Transverse colon (tissue), 4 donors: ENCODE results near the gene HNRNPL. TPM values are rescaled to one million over a fixed set of nuclear protein-coding genes. Genes with fewer than 3 reads are reported as not detected.

ENCODE experiments used
- DNase-seq: peaks from one replicate; pipeline ENCODE4 v3.0.0-alpha.2; 2019
- H3K27ac ChIP-seq, 4 donors: fragments of 200-600 bp; sonication (generic); 2 replicates each; pipeline ENCODE4 v1.5.1; 2016 to 2018; ENCODE audit warnings: inconsistent platforms in 4 of 4
- H3K27me3 ChIP-seq: fragments of 200-600 bp; sonication (generic); 2 replicates; pipeline ENCODE4 v1.5.1; 2017; ENCODE audit warnings: inconsistent platforms
- H3K36me3 ChIP-seq, 4 donors: fragments of 200-600 bp; sonication (generic); 2 replicates each; pipeline ENCODE4 v1.5.1; 2017 to 2019; ENCODE audit warnings: inconsistent platforms in 4 of 4
- H3K4me1 ChIP-seq, 4 donors: fragments of 200-600 bp; sonication (generic); 2 replicates each; pipeline ENCODE4 v1.5.1; 2017 to 2020; ENCODE audit warnings: inconsistent platforms in 4 of 4
- H3K4me3 ChIP-seq, 4 donors: fragments of 200-600 bp; sonication (generic); 1 replicate in 1 of 4; 2 replicates in 3 of 4; pipeline versions ENCODE4 v1.5.1 to v1.6.1; 2017 to 2019; ENCODE audit warnings: inconsistent platforms in 4 of 4
- H3K9me3 ChIP-seq, 2 donors: fragments of 200-600 bp; sonication (generic); 2 replicates each; pipeline ENCODE4 v1.5.1; 2017 to 2019; ENCODE audit warnings: inconsistent platforms in 2 of 2
- EP300 ChIP-seq: sonication (generic); formaldehyde crosslinking; IDR thresholded peaks from one replicate; pipeline ENCODE4 v1.6.1; 2017; ENCODE audit warnings: antibody characterized with exemption, low read depth
- POLR2A ChIP-seq: fragments of 450-650 bp; IDR thresholded peaks from one replicate; pipeline ENCODE4 v1.6.1; 2016; ENCODE audit warnings: antibody characterized with exemption, mild to moderate bottlenecking, moderate library complexity
- POLR2AphosphoS5 ChIP-seq, 3 donors: sonication (generic); formaldehyde crosslinking; IDR thresholded peaks; one replicate each; pipeline ENCODE4 v1.6.1; 2016; ENCODE audit warnings: antibody characterized with exemption in 3 of 3
- WGBS, 2 donors: methylation state at CpG; one replicate each; pipeline ENCODE4 v1.1.5; 2018; ENCODE audit warnings: low coverage in 1 of 2; 5-methylcytosine and 5-hydroxymethylcytosine counted together
- in situ Hi-C, 4 donors: fragments of 200-750 bp; cut with MboI; loops; one replicate each; pipeline versions ENCODE4 v1.15.0 to v1.15.1; 2017; ENCODE audit warnings: low sequenced_read_pairs in 3 of 4, low pct_ligation_motif_present in 1 of 4, low pct_unique_long_range_greater_than_20kb in 1 of 4
- intact Hi-C: fragments of 100-400 bp; cut with DNase I; formaldehyde crosslinking; loops from one replicate; pipeline ENCODE4 v1.15.1; 2023; ENCODE audit warnings: low total_unique reads
- total RNA-seq, 4 donors: library from RNA; depleted of rRNA; stranded (reverse); fragments of >200 nt; gene quantifications; one replicate each; pipeline ENCODE4 v1.1.0, GENCODE V29; 2016
- TF ChIP-seq, protein P1 (sequence below), 5 experiments: fragments of 200-600 bp in 3 of 5; fragments of 450-650 bp in 2 of 5; sonication (generic) in 3 of 5; IDR thresholded peaks; 1 replicate in 2 of 5; 2 replicates in 3 of 5; pipeline ENCODE4 v1.5.1; 2016 to 2017; ENCODE audit warnings: antibody characterized with exemption in 5 of 5, inconsistent platforms in 3 of 5, mild to moderate bottlenecking in 2 of 5, moderate library complexity in 1 of 5

Gene HNRNPL
- total RNA-seq, 4 donors from 2014 or later = 139 to 200 (median 174) TPM

DNA sequence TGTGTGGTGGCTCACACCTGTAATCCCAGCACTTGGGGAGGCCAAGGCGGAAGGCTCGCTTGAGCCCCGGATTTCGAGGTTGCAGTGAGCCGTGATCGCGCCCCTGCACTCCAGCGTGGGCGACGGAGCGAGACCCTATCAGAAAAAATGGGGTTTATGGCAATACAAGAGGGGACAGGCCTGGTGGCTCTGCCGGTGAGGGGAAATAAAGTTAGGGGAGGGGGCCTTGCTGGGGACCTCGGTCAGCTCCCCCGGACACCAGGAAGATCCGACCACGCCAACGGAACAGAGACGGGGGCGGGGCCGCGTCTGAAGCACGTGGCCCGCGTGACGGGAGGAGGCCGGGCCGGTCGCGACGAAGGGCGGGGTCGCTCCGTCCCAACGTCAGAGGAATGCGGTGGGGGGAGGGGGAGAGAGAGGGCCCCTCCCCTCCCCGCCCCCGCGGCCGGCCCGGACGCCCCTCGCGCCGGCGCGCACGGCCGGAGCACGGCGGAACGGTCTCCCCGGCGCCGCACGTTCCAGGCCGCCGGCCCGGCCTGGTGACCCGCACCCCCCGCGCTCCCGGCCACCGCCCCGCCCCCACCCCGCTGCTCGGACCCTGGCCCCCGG, 1.9 kb upstream of the HNRNPL start:
- peak; percentile 97 for DNase-seq
- no peaks in the 10 kb centered on the region for H3K27me3 ChIP-seq
- peak overlapping the region; percentile 98 to 100 (median 100) for H3K27ac ChIP-seq
- no peaks in the 10 kb centered on the region for H3K9me3 ChIP-seq
- WGBS, 2 donors = 0% methylated on average over 23 of the region's 67 CpGs; no CpG with 5 or more reads in 1 of the 2 donors
- peak overlapping the region; percentile 69 to 90 (median 88) for H3K4me3 ChIP-seq
- intact Hi-C loops = loop anchor here (1.0 kb wide), 1 partner anchor 20 kb away; the partner anchor contains the start of gene ECH1
- TF ChIP-seq POLR2AphosphoS5 (IDR thresholded peaks at IDR 0.05) (peak; percentile 93 to 94 (median 93)), EP300 (peak; percentile 53), POLR2A (peak; percentile 88)
- TF ChIP-seq, protein P1, sequence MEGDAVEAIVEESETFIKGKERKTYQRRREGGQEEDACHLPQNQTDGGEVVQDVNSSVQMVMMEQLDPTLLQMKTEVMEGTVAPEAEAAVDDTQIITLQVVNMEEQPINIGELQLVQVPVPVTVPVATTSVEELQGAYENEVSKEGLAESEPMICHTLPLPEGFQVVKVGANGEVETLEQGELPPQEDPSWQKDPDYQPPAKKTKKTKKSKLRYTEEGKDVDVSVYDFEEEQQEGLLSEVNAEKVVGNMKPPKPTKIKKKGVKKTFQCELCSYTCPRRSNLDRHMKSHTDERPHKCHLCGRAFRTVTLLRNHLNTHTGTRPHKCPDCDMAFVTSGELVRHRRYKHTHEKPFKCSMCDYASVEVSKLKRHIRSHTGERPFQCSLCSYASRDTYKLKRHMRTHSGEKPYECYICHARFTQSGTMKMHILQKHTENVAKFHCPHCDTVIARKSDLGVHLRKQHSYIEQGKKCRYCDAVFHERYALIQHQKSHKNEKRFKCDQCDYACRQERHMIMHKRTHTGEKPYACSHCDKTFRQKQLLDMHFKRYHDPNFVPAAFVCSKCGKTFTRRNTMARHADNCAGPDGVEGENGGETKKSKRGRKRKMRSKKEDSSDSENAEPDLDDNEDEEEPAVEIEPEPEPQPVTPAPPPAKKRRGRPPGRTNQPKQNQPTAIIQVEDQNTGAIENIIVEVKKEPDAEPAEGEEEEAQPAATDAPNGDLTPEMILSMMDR (IDR thresholded peaks at IDR 0.05) = no peak
- peaks cover 15 to 38% (median 29%) of the 10 kb centered on the region in 4 donors for H3K4me1 ChIP-seq
- peaks cover 0 to 11% (median 3%) of the 10 kb centered on the region in 4 donors for H3K36me3 ChIP-seq
- in situ Hi-C loops = no loop called here

DNA sequence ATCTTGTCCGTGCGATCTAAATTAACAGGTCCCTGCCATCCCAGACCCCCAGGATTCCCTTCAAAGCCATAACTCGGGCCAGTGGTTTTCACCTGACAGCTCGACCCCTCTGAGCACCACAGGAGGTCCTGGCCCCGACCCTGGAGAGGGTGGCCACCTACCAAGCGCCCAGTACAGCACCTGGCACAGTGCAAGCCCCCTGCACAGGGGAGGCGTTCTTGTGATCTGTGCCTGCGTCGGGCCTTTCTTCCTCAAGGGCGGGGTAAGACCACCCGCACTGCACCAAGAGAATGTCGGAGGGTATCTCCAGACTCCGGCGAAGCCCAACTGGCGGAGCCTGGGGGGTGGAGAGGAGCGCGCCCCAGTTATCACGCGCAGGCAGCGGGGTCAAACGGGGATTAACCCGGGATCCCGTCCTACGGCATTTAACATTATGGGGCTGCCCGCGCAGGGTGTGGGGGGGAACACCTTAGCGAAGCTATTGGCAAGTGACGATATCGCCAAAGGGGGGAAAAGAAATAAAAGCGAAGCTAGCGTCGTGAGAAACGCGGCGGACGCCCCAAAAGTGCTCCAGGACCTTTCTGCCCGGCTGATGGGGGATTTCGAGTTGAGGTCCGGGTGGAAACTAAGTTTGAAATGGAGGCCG, 1.3 kb upstream of the HNRNPL start:
- Histone ChIP-seq H3K27ac (peak overlapping the region; percentile 98 to 100 (median 100)), H3K27me3 (no peaks in the 10 kb centered on the region), H3K4me3 (peak overlapping the region; percentile 50 to 90 (median 78)), H3K4me1 (peaks cover 16 to 44% (median 31%) of the 10 kb centered on the region in 4 donors), H3K9me3 (no peaks in the 10 kb centered on the region), H3K36me3 (peaks cover 0 to 17% (median 6%) of the 10 kb centered on the region in 4 donors)
- 1% methylated on average over 40 of the region's 40 CpGs; no CpG with 5 or more reads in 1 of the 2 donors for WGBS, 2 donors
- TF ChIP-seq POLR2AphosphoS5 (IDR thresholded peaks at IDR 0.05) (no peak), POLR2A (no peak), EP300 (no peak)
- TF ChIP-seq, protein P1 (IDR thresholded peaks at IDR 0.05) = no peak
- DNase-seq = peak; percentile 48
- intact Hi-C loops = no loop called here
- in situ Hi-C loops = no loop called here

DNA sequence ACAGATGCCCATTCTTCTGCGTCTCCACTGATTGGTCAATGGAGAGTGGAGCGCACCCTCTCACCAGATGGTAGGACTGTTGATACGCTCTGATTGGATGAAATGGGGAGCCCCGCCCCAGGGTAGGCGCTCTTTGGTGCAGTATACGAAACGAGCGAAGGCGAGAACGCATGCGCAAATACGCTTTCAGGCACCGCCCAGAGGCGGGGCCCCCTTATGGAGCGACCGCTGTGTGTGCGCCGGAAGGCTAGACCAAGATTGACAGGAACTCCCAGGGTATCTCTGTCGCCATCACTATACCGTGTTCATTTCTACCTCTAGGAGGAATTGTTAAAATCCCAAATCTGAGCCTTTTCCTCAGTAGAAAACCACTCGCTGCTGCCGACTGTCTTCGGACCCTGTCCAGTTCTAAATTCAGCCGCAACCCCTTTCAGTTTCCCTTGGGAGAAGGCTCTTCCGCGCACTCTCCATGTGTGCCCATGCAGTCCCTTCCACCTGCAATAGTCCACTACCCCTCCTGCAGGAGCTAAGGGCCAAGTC, 720 bp upstream of the HNRNPL start:
- 0 to 1% methylated on average over 5 to 26 of the region's 26 CpGs for WGBS, 2 donors
- peak; percentile 48 for DNase-seq
- Histone ChIP-seq H3K27me3 (no peaks in the 10 kb centered on the region), H3K9me3 (no peaks in the 10 kb centered on the region), H3K27ac (peak overlapping the region; percentile 98 to 100 (median 100)), H3K36me3 (peaks cover 0 to 23% (median 9%) of the 10 kb centered on the region in 4 donors), H3K4me1 (peaks cover 22 to 50% (median 32%) of the 10 kb centered on the region in 4 donors), H3K4me3 (peak overlapping the region; percentile 50 to 90 (median 78))
- intact Hi-C loops (no loop called here), in situ Hi-C loops (no loop called here)
- peak; percentile 97 for TF ChIP-seq POLR2A
- no peak for TF ChIP-seq EP300
- TF ChIP-seq POLR2AphosphoS5 (IDR thresholded peaks at IDR 0.05) = peak; percentile 97 to 98 (median 98)
- TF ChIP-seq, protein P1 (IDR thresholded peaks at IDR 0.05) = peak in 4 of 5 experiments; percentile 23 to 77 (median 50)
